Transverse colon (tissue), 4 donors: Measurements from ENCODE around the gene GPC6. TPM values are rescaled to one million over a fixed set of nuclear protein-coding genes. Genes with fewer than 3 reads are reported as not detected.

Source experiments
- DNase-seq: peaks from one replicate; pipeline ENCODE4 v3.0.0-alpha.2; 2019
- H3K27ac ChIP-seq, 4 donors: fragments of 200-600 bp; sonication (generic); 2 replicates each; pipeline ENCODE4 v1.5.1; 2016 to 2018; ENCODE audit warnings: inconsistent platforms in 4 of 4
- H3K27me3 ChIP-seq: fragments of 200-600 bp; sonication (generic); 2 replicates; pipeline ENCODE4 v1.5.1; 2017; ENCODE audit warnings: inconsistent platforms
- H3K36me3 ChIP-seq, 4 donors: fragments of 200-600 bp; sonication (generic); 2 replicates each; pipeline ENCODE4 v1.5.1; 2017 to 2019; ENCODE audit warnings: inconsistent platforms in 4 of 4
- H3K4me1 ChIP-seq, 4 donors: fragments of 200-600 bp; sonication (generic); 2 replicates each; pipeline ENCODE4 v1.5.1; 2017 to 2020; ENCODE audit warnings: inconsistent platforms in 4 of 4
- H3K4me3 ChIP-seq, 4 donors: fragments of 200-600 bp; sonication (generic); 1 replicate in 1 of 4; 2 replicates in 3 of 4; pipeline versions ENCODE4 v1.5.1 to v1.6.1; 2017 to 2019; ENCODE audit warnings: inconsistent platforms in 4 of 4
- H3K9me3 ChIP-seq, 2 donors: fragments of 200-600 bp; sonication (generic); 2 replicates each; pipeline ENCODE4 v1.5.1; 2017 to 2019; ENCODE audit warnings: inconsistent platforms in 2 of 2
- CTCF ChIP-seq, 5 experiments: fragments of 200-600 bp in 3 of 5; fragments of 450-650 bp in 2 of 5; sonication (generic) in 3 of 5; IDR thresholded peaks; 1 replicate in 2 of 5; 2 replicates in 3 of 5; pipeline ENCODE4 v1.5.1; 2016 to 2017; ENCODE audit warnings: antibody characterized with exemption in 5 of 5, inconsistent platforms in 3 of 5, mild to moderate bottlenecking in 2 of 5, moderate library complexity in 1 of 5
- EP300 ChIP-seq: sonication (generic); formaldehyde crosslinking; IDR thresholded peaks from one replicate; pipeline ENCODE4 v1.6.1; 2017; ENCODE audit warnings: antibody characterized with exemption, low read depth
- POLR2A ChIP-seq: fragments of 450-650 bp; IDR thresholded peaks from one replicate; pipeline ENCODE4 v1.6.1; 2016; ENCODE audit warnings: antibody characterized with exemption, mild to moderate bottlenecking, moderate library complexity
- POLR2AphosphoS5 ChIP-seq, 3 donors: sonication (generic); formaldehyde crosslinking; IDR thresholded peaks; one replicate each; pipeline ENCODE4 v1.6.1; 2016; ENCODE audit warnings: antibody characterized with exemption in 3 of 3
- WGBS, 2 donors: methylation state at CpG; one replicate each; pipeline ENCODE4 v1.1.5; 2018; ENCODE audit warnings: low coverage in 1 of 2; 5-methylcytosine and 5-hydroxymethylcytosine counted together
- in situ Hi-C, 4 donors: fragments of 200-750 bp; cut with MboI; loops; one replicate each; pipeline versions ENCODE4 v1.15.0 to v1.15.1; 2017; ENCODE audit warnings: low sequenced_read_pairs in 3 of 4, low pct_ligation_motif_present in 1 of 4, low pct_unique_long_range_greater_than_20kb in 1 of 4
- intact Hi-C: fragments of 100-400 bp; cut with DNase I; formaldehyde crosslinking; loops from one replicate; pipeline ENCODE4 v1.15.1; 2023; ENCODE audit warnings: low total_unique reads
- total RNA-seq, 4 donors: library from RNA; depleted of rRNA; stranded (reverse); fragments of >200 nt; gene quantifications; one replicate each; pipeline ENCODE4 v1.1.0, GENCODE V29; 2016

Gene GPC6
- total RNA-seq, 4 donors from 2014 or later: 0.75 to 5.7 (median 4.0) TPM

GRCh38 chr13:94170145-94170571 is 943.6 kb downstream of the GPC6 start:
- Histone ChIP-seq H3K4me3 (no peak overlapping the region), H3K36me3 (no peaks in the 10 kb centered on the region), H3K9me3 (no peaks in the 10 kb centered on the region), H3K4me1 (no peaks in the 10 kb centered on the region), H3K27me3 (no peaks in the 10 kb centered on the region), H3K27ac (no peak overlapping the region)
- WGBS, 2 donors: 71 to 73% methylated on average over 2 to 4 of the region's 4 CpGs
- DNase-seq: no peak
- TF ChIP-seq CTCF (IDR thresholded peaks at IDR 0.05) (no peak), POLR2AphosphoS5 (IDR thresholded peaks at IDR 0.05) (no peak), POLR2A (no peak), EP300 (no peak)
- in situ Hi-C loops (no loop called here), intact Hi-C loops (no loop called here)

GRCh38 chr13:94172416-94172815 is 945.8 kb downstream of the GPC6 start:
- 89 to 100% methylated on average over 2 of the region's 2 CpGs for WGBS, 2 donors
- Histone ChIP-seq H3K36me3 (no peaks in the 10 kb centered on the region), H3K9me3 (no peaks in the 10 kb centered on the region), H3K4me3 (no peak overlapping the region), H3K27ac (no peak overlapping the region), H3K27me3 (no peaks in the 10 kb centered on the region), H3K4me1 (no peaks in the 10 kb centered on the region)
- DNase-seq: no peak
- intact Hi-C loops (no loop called here), in situ Hi-C loops (no loop called here)
- TF ChIP-seq POLR2AphosphoS5 (IDR thresholded peaks at IDR 0.05): no peak
- no peak for TF ChIP-seq POLR2A
- no peak for TF ChIP-seq CTCF (IDR thresholded peaks at IDR 0.05)
- TF ChIP-seq EP300: no peak

- intact Hi-C loops: no loop called here
- TF ChIP-seq POLR2A (no peak), EP300 (no peak), POLR2AphosphoS5 (IDR thresholded peaks at IDR 0.05) (no peak), CTCF (IDR thresholded peaks at IDR 0.05) (no peak)
- H3K27ac ChIP-seq: no peak overlapping the region
- H3K4me1 ChIP-seq: peaks cover 0 to 2% (median 0%) of the 10 kb centered on the region in 4 donors
- WGBS, 2 donors: 63 to 68% methylated on average over 4 of the region's 4 CpGs
- no peak overlapping the region for H3K4me3 ChIP-seq
- no peaks in the 10 kb centered on the region for H3K9me3 ChIP-seq
- in situ Hi-C loops: no loop called here
- no peak for DNase-seq
- no peaks in the 10 kb centered on the region for H3K27me3 ChIP-seq
- H3K36me3 ChIP-seq: no peaks in the 10 kb centered on the region
Observed at GRCh38 chr13:94173312-94173854, 946.8 kb downstream of the GPC6 start.

- in situ Hi-C loops: no loop called here
- no peak overlapping the region for H3K27ac ChIP-seq
- TF ChIP-seq EP300: no peak
- no peak for TF ChIP-seq CTCF (IDR thresholded peaks at IDR 0.05)
- no peak for TF ChIP-seq POLR2AphosphoS5 (IDR thresholded peaks at IDR 0.05)
- no peak for TF ChIP-seq POLR2A
Observed at GRCh38 chr13:94174009-94174408, 947.4 kb downstream of the GPC6 start.

More at GRCh38 chr13:94174009-94174408, 947.4 kb downstream of the GPC6 start:
- intact Hi-C loops: no loop called here
- no peak for DNase-seq
- Histone ChIP-seq H3K4me3 (no peak overlapping the region), H3K4me1 (peaks cover 0 to 6% (median 2%) of the 10 kb centered on the region in 4 donors), H3K9me3 (no peaks in the 10 kb centered on the region), H3K36me3 (no peaks in the 10 kb centered on the region), H3K27me3 (no peaks in the 10 kb centered on the region)
